SK-N-MC (cell line): Measurements from ENCODE around the gene ENTR1.

Experiments
- FOXP2 ChIP-seq: optimal IDR thresholded peaks from 2 replicates; pipeline ENCODE3; 2011; ENCODE audit warnings: mild to moderate bottlenecking, moderate library complexity; ENCODE audit not compliant: insufficient read depth; ENCODE audit errors: extremely low read length, control extremely low read depth
- POLR2AphosphoS5 ChIP-seq: IDR thresholded peaks from 2 replicates; pipeline ENCODE4 v1.6.1; 2012; ENCODE audit warnings: mild to moderate bottlenecking, low read depth, low read length, borderline replicate concordance

- TF ChIP-seq POLR2AphosphoS5: no peak
- no peak for TF ChIP-seq FOXP2
Observed at GRCh38 chr9:136381311-136381710, 29.1 kb downstream of the ENTR1 start.
